Loucy (cell line): ENCODE measurements around the gene VAV2.

ENCODE experiments used
- H2AFZ ChIP-seq: fragments of 200-600 bp; sonication (generic); 2 replicates; pipeline ENCODE4 v1.6.0; 2016; ENCODE audit warnings: antibody characterized with exemption, mild to moderate bottlenecking, low read length, moderate library complexity
- H3F3A ChIP-seq: fragments of 200-600 bp; 2 replicates; pipeline ENCODE4 v1.6.0; 2016; ENCODE audit warnings: antibody characterized with exemption, low read depth, mild to moderate bottlenecking
- H3K27me3 ChIP-seq: fragments of 200-600 bp; sonication (generic); 2 replicates; pipeline ENCODE4 v1.6.1; 2014; ENCODE audit warnings: low read length, mild to moderate bottlenecking; ENCODE audit not compliant: insufficient read depth, poor library complexity, severe bottlenecking
- H3K36me3 ChIP-seq: fragments of 200-600 bp; sonication (generic); 2 replicates; pipeline ENCODE4 v1.6.1; 2016; ENCODE audit warnings: low read length; ENCODE audit not compliant: insufficient read depth
- H3K4me1 ChIP-seq: fragments of 200-600 bp; sonication (generic); 2 replicates; pipeline ENCODE4 v1.5.1; 2014; ENCODE audit warnings: low read length, mild to moderate bottlenecking; ENCODE audit not compliant: insufficient read depth, poor library complexity, severe bottlenecking
- H3K4me2 ChIP-seq: fragments of 200-600 bp; sonication (generic); 2 replicates; pipeline ENCODE4 v1.6.0; 2014; ENCODE audit warnings: antibody characterized with exemption, low read length, low read depth, mild to moderate bottlenecking; ENCODE audit not compliant: poor library complexity, severe bottlenecking
- H3K4me3 ChIP-seq: fragments of 200-600 bp; sonication (generic); 2 replicates; pipeline ENCODE4 v1.5.1; 2014; ENCODE audit warnings: low read length, mild to moderate bottlenecking, mixed read lengths; ENCODE audit not compliant: poor library complexity, severe bottlenecking
- H3K79me2 ChIP-seq: fragments of 200-600 bp; sonication (generic); 2 replicates; pipeline ENCODE4 v1.6.1; 2014; ENCODE audit warnings: low read length; ENCODE audit not compliant: insufficient read depth
- H3K9ac ChIP-seq: fragments of 200-600 bp; sonication (generic); 2 replicates; pipeline ENCODE4 v1.6.0; 2014; ENCODE audit warnings: mild to moderate bottlenecking, low read depth, low read length, moderate library complexity; ENCODE audit not compliant: poor library complexity, severe bottlenecking
- H3K9me2 ChIP-seq: fragments of 200-600 bp; sonication (generic); replicated peaks from 2 replicates; pipeline ENCODE4 v1.6.1; 2016; ENCODE audit warnings: low read depth, low read length, mixed read lengths
- H3K9me3 ChIP-seq: fragments of 200-600 bp; sonication (generic); 2 replicates; pipeline ENCODE4 v1.6.1; 2014; ENCODE audit warnings: mild to moderate bottlenecking, antibody characterized with exemption, low read length, low read depth; ENCODE audit not compliant: insufficient read depth
- H4K20me1 ChIP-seq: fragments of 200-600 bp; sonication (generic); 2 replicates; pipeline ENCODE4 v1.6.0; 2014; ENCODE audit warnings: antibody characterized with exemption, low read length, mild to moderate bottlenecking; ENCODE audit not compliant: insufficient read depth, poor library complexity, severe bottlenecking
- EZH2phosphoT487 ChIP-seq: fragments of 200-600 bp; IDR thresholded peaks from 2 replicates; pipeline ENCODE4 v1.6.1; 2018; ENCODE audit warnings: antibody characterized with exemption, mild to moderate bottlenecking, moderate library complexity, borderline replicate concordance
- TF ChIP-seq, protein P1 (sequence below): fragments of 200-600 bp; sonication (generic); conservative IDR thresholded peaks from 2 replicates; pipeline ENCODE4 v1.5.1; 2014; ENCODE audit warnings: mild to moderate bottlenecking, antibody characterized with exemption, low read length

VAV2 gene

DNA sequence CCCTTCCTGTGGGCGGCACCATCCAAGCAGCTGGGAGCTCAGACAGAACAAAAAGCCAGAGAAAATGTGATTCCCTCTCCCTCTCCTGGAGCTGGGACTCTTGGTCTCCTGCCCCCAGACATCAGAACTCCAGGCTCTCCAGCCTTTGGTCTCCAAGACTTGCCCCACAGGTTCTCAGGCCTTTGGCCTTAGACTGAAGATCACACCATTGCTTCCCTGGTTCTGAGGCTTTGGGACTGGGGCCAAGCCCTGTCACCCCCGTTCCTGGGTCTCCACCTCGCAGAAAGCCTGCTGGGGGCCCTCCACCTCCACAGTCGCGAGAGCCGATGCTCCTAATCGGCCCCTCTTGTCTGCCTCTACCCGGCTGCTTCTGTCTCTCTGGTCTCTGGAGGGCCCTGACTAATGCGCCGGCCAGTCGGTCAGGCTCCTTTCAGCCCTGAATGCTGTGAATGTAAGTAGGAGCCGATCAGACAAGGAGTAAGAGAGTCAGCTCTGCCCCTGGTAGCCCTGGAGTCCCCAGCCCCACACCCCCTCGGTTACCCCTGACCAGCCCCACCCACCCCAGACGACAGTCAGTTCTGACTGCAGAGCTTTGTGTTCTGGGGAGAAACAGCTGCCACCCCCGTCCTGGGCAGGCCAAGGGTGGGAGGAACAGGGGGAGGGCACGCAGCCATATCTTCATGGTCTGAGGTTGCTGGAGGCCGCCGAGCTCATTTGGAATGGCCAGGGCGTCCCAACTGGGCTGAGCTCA, 57.5 kb downstream of the VAV2 start:
- Histone ChIP-seq H3K36me3 (peaks cover 13% of the 10 kb centered on the region; the same call in 1 of the 2 replicates), H3K4me3 (no peak overlapping the region), H2AFZ (no peak overlapping the region), H3F3A (no peaks in the 10 kb centered on the region), H3K9me3 (no peaks in the 10 kb centered on the region), H4K20me1 (no peaks in the 10 kb centered on the region), H3K4me1 (no peaks in the 10 kb centered on the region), H3K9ac (no peak overlapping the region), H3K4me2 (no peak overlapping the region), H3K9me2 (no peaks in the 10 kb centered on the region), H3K27me3 (no peaks in the 10 kb centered on the region), H3K79me2 (no peaks in the 10 kb centered on the region)
- TF ChIP-seq, protein P1, sequence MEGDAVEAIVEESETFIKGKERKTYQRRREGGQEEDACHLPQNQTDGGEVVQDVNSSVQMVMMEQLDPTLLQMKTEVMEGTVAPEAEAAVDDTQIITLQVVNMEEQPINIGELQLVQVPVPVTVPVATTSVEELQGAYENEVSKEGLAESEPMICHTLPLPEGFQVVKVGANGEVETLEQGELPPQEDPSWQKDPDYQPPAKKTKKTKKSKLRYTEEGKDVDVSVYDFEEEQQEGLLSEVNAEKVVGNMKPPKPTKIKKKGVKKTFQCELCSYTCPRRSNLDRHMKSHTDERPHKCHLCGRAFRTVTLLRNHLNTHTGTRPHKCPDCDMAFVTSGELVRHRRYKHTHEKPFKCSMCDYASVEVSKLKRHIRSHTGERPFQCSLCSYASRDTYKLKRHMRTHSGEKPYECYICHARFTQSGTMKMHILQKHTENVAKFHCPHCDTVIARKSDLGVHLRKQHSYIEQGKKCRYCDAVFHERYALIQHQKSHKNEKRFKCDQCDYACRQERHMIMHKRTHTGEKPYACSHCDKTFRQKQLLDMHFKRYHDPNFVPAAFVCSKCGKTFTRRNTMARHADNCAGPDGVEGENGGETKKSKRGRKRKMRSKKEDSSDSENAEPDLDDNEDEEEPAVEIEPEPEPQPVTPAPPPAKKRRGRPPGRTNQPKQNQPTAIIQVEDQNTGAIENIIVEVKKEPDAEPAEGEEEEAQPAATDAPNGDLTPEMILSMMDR = no peak
- TF ChIP-seq EZH2phosphoT487 = no peak

DNA sequence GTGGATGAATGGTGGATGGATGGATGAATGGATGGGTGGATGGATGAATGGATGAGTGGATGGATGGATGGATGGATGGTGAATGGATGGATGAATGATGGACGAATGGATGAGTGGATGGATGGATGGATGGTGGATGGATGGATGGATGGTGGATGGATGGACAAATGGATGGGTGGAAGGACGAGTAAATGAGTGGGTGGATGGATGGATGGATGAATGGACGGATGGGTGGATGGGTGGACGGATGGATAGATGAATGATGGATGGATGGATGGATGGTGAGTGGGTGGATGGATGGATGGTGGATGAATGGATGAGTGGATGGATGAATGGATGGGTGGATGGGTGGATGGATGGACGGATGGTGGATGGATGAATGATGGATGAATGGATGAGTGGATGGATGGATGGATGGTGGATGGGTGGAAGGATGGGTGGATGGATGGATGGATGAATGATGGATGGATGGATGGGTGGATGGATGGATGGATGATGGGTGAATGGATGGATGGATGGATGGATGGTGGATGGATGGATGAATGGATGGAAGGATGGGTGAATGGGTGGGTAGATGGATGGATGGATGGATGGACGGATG, 58.6 kb downstream of the VAV2 start:
- no peak overlapping the region for H3K4me2 ChIP-seq
- H3K4me3 ChIP-seq = no peak overlapping the region
- H4K20me1 ChIP-seq = no peaks in the 10 kb centered on the region
- no peaks in the 10 kb centered on the region for H3K79me2 ChIP-seq
- H2AFZ ChIP-seq = no peak overlapping the region
- H3K9ac ChIP-seq = no peak overlapping the region
- no peak for TF ChIP-seq EZH2phosphoT487
- TF ChIP-seq, protein P1 = no peak
- H3K4me1 ChIP-seq = no peaks in the 10 kb centered on the region
- H3F3A ChIP-seq = no peaks in the 10 kb centered on the region
- no peaks in the 10 kb centered on the region for H3K27me3 ChIP-seq
- peaks cover 13% of the 10 kb centered on the region; the same call in 1 of the 2 replicates for H3K36me3 ChIP-seq
- no peaks in the 10 kb centered on the region for H3K9me3 ChIP-seq
- H3K9me2 ChIP-seq = no peaks in the 10 kb centered on the region

DNA sequence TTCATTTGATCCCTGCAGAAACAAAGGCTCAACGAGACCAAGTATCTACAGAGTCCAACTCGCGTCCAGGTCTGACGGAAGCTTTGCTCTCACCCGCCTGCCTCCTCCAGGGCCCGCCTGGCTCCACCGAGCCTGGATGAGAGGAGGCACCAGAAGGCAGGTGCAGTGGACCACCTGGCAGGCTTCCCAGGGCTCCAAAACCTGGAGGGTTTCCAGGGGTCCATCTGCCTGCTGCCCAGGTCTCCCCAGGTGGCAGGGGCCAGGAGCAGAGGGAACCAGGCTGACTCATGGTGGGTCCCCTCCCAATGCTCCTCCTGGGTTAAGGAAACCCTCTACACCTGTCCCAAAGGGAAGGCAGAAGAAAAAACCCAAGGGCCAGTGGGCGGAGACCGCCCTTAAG, 59.5 kb downstream of the VAV2 start:
- Histone ChIP-seq H3K79me2 (no peaks in the 10 kb centered on the region), H3K4me3 (no peak overlapping the region), H3F3A (no peaks in the 10 kb centered on the region), H3K9me3 (no peaks in the 10 kb centered on the region), H3K4me1 (no peaks in the 10 kb centered on the region), H3K9me2 (no peaks in the 10 kb centered on the region), H3K4me2 (no peak overlapping the region), H3K27me3 (no peaks in the 10 kb centered on the region), H3K9ac (no peak overlapping the region), H3K36me3 (peaks cover 9% of the 10 kb centered on the region; the same call in 1 of the 2 replicates), H4K20me1 (no peaks in the 10 kb centered on the region), H2AFZ (no peak overlapping the region)
- no peak for TF ChIP-seq EZH2phosphoT487
- TF ChIP-seq, protein P1 = no peak
